Stomach (tissue), 4 donors: ENCODE data around the gene GLS.

Experiments used
- CTCF ChIP-seq, 7 experiments: fragments of 450-650 bp in 4 of 7; fragments of 200-600 bp in 3 of 7; sonication (generic) in 3 of 7; IDR thresholded peaks; one replicate each; pipeline ENCODE4 v1.5.1; 2016 to 2019; ENCODE audit warnings: antibody characterized with exemption in 7 of 7, control low read depth in 2 of 7, mild to moderate bottlenecking in 1 of 7
- EP300 ChIP-seq: sonication (generic); formaldehyde crosslinking; IDR thresholded peaks from one replicate; pipeline ENCODE4 v1.6.1; 2017; ENCODE audit warnings: antibody characterized with exemption
- POLR2A ChIP-seq, 4 donors: fragments of 450-650 bp; IDR thresholded peaks; one replicate each; pipeline ENCODE4 v1.6.1; 2016; ENCODE audit warnings: antibody characterized with exemption in 4 of 4, control low read depth in 2 of 4, mild to moderate bottlenecking in 1 of 4, moderate library complexity in 1 of 4

- TF ChIP-seq CTCF (IDR thresholded peaks at IDR 0.05): no peak
- no peak for TF ChIP-seq POLR2A (IDR thresholded peaks at IDR 0.05)
- TF ChIP-seq EP300: no peak
Measured at GRCh38 chr2:191001032-191001431, 120.4 kb downstream of the GLS start.
